Limb (tissue), 2 donors: ENCODE data around the gene ZNF506.
"Not testable (repeated sequence)": the region's sequence is repeated elsewhere in the genome, so short reads cannot be mapped to it uniquely, and the experiment has no call there.

Experiments
- DNase-seq, 2 donors: peaks; one replicate each; pipeline ENCODE4 v3.0.0-alpha.2; 2016; ENCODE audit errors: extremely low spot score in 2 of 2

ZNF506 gene

DNA sequence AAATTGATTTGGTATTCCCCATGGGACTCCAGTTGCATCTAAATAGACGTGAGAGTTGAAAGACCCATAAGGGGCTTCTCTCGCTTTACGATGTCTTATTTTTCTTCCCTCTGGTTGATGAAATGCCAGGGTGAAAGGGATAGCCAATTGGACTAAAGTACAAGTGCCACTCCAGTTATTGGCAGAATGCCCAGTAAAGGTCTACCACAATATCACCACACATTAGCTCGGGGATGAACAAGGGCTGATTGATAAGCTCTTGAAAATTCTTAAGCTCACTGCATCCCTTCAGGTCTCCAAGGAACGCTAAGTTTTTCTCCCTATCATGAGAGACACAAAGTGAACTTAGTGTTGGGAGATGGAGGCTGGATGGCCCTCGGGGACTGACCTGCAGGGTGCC is 39.8 kb downstream of the ZNF506 start:
- DNase-seq: not testable (repeated sequence)

DNA sequence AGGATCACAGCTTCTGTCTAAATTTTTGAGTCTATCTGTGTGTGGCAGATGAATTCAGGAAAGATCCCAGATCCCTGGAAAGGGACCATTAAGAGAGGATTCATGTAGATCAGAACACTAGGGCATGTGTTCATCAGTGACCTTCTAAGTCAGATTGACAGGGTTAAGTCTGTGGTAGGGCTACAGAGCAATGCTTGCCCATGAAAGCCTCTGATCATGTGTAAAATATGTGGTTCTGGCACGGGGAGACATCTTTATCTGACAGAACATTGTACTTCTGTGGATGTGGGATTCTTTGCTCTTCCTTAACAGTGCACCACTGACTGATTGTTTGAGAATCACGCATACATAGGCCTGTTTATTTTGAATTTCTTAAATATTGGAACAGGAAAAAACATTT is 42.9 kb downstream of the ZNF506 start:
- no peak for DNase-seq

DNA sequence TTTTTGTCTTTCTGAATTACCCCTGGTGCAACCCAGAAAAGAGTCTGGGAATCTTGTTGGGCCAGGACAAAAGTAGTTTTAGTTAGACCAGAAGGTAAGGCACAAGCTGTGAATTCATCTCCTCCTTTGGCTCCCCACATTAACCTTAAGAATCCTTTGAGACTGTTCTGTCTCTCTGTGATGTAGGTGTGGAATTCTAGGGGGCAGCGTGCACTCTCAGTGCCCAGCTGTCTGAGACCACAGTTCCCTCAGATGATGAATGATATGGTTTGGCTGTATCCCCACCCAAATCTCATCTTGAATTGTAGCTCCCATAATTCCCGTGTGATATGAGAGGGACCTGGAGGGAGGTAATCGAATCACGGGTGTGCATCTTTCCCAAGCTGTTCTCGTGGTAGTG is 43.9 kb downstream of the ZNF506 start:
- no peak for DNase-seq

DNA sequence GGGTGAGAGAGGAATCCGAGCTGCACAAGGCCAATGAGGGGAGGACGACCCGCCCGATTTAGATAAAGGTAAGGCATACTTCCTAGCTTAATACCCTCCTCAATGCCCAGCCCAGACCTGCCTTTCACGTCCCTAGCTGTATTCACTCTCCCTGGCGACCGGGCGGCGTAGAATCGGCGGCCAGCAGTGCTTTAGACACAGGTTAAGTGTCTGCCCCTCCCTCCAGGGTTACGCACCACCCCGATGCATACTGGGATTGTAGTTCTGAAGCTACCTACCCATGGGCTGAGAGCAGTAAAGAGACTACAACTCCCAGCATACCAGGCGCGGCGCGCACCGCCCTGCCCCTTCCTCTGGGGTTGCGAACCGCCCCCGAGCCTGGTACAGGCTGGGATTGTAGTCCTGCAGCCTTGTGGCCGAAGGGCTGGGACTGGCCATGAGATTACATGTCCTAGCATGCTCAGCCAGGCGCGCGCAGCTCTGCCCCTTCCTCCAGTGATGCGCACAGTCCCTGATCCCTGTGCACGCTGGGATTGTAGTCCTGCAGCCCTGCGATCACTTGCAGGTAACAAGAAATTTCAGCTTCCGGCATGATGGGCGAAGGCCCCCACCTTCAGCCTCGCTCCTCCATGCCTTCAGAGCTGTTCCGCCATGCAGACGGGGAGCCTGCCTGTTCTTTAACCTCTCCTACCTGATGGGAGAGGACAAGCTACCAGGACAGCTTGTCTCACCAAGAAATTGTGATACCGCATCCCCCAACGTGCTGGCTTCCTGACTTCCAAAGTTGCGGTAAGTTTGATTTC is 45.1 kb downstream of the ZNF506 start:
- peak; percentile 96 to 98 for DNase-seq

DNA sequence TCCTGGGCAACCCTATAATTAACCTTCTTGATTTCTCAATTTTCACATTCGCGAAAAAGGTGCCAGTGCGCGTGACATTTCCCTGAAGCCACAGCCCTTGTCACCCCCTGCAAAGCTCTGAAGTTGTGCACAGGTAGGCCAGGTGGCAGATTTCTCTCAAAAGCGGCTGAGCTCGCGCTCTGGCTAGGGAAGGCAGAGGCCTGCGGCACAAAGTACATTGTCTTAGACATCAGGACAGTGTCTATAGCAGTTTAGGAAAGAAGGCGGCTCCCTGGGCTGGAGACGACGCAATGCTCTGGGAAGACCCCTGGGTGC is 45.7 kb downstream of the ZNF506 start:
- no peak for DNase-seq

DNA sequence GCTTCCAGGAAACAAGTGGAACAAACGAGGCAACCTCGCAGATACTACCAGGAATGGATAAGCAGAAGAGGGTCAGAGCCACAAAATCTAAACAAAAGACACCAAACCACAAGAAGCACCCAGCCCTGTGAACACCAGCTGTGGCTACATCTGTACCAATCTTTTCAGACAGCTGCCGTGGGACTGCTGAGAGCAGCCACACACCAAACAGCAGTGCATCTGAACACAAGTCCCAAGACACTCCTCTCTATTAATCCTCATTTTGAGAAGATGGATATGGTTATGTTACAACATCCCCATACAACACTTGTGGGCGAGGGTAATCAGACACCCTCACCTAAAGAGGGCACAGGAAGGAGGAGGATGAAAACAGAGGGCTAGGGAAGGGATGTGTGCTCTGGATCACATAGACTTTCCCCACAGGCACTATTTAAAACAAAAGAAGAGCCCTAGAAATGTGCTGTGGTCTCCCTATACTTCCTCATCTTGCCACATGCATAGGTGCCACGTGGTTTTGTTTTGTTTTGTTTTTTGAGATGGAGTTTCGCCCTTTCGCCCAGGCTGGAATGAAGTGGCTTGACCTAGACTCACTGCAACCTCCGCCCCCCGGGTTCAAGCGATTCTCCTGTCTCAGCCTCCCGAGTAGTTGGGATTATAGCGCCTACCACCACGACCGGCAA is 47.1 kb downstream of the ZNF506 start:
- no peak for DNase-seq

DNA sequence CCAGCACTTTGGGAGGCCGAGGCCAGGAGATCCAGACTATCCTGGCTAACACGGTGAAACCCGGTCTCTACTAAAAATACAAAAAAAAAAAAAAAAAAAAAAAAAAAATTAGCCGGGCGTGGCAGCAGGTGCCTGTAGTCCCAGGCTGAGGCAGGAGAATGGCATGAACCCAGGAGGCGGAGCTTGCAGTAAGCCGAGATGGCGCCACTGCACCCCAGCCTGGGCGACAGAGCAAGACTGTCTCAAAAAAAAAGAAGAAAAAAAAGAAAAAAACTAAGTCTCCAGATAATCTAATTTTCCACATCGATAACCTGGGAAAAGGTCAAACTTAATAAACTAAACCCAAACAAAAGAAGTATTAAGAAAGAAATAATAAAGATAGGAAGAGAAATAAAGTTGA is 49.6 kb downstream of the ZNF506 start:
- DNase-seq: not testable (repeated sequence)

DNA sequence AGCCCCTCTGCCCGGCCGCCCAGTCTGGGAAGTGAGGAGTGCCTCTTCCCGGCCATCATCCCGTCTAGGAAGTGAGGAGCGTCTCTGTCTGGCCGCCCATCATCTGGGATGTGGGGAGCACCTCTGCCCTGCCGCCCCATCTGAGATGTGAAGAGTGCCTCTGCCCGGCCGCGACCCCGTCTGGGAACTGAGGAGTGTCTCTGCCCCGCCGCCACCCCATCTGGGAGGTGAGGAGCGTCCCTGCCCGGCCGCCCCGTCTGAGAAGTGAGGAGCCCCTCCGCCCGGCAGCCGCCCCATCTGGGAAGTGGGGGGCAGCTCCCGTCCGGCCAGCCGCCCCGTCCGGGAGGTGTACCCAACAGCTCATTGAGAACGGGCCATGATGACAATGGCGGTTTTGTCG is 51.6 kb downstream of the ZNF506 start:
- not testable (repeated sequence) for DNase-seq

DNA sequence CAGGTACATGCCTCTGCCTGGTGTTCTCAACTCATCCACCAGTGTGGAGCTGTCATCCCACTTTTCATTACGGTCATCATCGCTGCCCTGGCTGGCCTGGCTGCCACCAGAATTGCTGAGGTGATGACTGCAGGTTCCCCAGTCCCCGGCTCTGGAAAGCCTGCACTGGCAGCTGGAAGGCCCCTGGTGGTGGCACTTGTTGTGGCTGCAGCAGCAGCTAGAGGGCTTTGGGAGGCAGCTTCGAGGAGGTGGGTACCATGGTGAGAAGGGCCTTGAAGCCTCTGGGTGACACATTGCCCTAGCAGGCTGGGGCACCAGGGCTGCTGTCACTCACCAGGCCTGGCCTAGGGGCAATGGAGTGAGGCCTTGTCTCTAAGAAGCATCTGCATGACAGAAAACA is 63.4 kb downstream of the ZNF506 start:
- no peak for DNase-seq

DNA sequence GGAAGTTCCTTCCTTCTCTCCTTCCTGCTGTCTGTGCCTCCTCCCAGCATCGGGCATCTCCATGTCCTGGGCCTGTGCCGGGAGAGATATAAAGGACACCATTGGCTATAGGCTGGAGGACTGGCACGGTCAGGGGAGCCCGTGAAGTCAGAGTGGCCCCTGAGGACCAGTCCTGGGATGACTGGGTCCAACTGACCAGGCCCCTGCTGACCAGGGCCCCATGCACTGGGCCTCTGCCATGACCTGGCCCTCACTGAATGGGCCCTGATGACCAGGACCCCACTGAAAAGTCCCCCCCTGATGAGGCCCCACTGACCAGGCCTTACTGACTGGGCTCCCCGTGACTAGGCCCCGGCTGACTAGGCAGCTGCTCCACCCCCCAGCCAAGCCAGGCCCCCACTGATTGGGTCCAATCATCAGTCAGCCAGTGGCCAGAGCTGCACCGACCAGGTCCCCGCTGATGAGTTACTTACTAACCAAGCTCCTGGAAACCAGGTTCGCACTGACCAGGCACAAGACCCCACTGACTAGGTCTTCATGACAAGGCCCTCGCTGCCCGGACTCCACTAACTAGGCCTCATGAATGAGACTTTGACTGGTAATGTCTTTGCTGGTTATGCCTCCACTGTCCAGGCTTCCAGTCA is 68.7 kb downstream of the ZNF506 start:
- no peak for DNase-seq

DNA sequence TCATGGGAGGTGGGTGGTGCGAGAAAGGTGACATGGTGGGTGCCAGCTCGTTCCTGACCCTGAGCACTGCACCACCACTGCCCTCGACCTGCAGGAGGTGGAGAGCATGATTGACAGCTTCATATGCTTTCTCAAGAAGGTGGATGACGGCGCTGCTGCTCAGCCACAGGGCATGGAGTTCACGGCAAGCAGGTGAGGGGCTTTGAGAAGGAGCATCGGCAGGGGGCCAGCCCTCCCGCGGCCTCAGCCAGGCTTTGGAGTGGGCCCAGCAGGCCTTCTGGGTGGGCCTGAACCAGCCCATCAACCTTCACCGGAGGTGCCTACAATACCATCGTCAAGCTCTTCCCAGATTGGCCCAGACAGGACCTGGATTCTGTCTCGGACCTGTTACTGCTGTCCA is 69.7 kb downstream of the ZNF506 start:
- no peak for DNase-seq

DNA sequence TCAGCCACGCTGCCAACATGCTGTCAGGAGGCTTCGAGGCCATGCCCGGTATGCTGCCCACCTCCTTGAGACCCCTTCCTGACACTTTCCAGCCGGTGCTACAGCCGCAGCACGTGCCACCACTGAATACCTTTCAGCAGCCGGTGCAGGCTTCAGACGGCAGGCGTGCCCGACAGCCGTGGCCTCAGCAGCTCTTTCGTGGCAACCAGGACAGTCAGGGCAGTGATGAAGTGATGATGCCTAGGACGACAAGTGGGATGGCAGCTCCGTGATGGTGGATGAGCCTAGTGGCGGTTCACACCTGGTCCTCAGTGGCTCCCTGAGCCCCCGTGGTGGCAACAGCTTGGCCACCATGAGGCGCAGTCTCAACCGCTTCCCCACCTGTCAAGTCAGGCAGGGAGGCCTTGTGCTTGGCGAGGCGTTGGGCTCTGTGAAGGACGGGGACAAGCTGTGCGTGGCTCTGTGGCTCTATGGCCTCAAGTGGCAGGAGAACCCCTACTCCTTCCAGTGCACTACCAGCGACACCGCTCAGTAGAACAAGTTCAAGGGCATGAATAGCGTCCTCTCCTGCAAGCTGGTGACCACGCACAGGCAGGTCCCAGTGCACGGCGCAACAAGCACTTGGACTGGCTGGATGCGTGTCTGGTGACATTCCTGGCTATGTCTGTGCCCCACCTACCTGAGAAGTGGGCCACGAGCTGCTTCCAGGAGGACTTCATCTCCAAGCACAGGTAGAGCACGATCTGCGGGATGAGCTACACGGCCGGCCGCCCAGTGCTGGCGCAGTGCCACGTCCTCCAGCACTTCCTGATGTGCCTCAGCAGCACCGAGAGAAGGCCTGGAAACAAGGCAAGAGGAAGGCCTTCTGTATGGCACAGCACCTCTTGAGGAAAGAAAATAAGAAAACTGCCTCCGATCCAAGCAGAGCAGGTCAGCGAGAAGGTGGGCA is 70.4 kb downstream of the ZNF506 start:
- DNase-seq: no peak

DNA sequence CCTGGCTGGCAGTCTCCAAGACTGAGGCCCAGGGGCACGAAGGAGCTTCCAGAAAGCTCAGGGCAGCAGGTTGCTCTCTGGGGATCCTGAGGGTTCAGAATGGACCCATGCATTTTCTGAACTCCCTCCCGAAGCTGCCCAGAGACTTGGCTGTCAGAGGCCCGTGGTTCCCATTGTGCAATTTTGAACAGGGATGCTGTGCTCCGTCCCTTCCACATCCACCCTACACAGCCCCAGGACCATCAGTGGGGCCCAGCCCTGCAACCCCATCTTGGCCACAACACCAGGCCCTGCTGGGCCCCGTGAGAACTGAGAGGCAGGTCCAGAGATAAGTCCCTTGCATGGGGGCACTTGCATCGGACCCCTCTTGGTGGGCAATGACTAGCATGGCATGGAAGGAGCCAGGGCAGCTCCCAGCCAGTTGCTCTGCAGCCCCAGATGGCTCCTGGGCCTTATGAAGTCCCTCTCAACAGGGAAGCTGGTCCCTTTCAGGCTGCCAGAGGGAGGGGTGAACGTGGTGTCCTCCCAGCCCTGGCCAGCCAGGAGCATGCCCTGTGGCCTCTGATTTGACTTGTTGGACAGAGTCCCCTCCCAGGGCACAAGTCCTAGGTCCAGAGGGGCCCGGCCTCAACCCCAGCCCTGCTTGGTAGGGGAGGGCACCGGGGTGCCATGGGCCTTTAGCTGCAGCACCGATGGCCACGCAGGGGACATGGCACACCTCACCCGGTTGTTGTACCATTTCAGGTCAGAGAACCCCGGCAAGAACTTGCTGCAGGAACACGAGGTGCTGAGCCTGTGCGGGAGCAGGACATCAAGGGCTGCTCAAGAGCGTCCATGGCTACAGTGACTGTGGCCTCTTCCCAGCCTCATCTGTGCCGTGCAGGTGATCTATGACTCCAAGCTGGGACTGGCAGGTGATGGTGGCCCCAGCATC is 71.4 kb downstream of the ZNF506 start:
- DNase-seq: no peak

DNA sequence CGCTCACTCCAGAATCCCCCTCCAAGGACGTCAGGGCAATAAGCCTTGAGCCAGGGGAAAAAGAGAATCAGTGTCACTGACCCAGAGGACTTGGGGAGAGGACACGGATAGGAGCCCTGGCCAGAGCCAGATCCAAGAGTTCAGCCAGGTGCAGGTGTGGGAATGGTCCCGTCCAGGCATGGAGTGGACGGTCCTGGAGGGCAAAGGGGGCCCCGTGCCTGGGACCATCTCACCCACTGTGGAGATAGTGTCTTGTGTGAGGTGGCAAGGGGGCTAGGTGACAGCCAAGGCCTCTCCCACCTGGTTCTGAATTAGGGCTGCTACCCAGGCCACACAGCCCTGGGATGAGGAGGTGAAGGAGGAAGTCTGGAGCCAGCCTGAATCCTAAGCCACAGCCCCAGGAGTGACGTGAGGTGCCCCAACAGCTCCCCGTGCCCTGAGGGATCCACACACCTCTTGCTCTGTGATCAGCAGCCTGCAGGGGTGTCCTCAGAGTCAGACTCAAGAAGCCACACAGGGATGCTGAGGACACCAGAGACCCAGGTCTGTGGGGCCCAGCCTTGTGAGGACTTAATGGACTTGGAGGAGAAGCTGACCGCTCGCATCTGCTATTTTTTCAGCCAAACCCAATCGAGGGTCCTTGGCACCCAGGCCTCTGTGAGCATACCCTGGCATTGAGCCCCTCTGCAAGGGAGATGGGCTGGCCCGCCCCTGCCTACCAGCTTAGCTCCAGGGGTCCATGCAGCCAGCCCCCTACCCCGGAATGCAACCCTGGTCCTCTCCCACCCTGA is 72.2 kb downstream of the ZNF506 start:
- DNase-seq: no peak

DNA sequence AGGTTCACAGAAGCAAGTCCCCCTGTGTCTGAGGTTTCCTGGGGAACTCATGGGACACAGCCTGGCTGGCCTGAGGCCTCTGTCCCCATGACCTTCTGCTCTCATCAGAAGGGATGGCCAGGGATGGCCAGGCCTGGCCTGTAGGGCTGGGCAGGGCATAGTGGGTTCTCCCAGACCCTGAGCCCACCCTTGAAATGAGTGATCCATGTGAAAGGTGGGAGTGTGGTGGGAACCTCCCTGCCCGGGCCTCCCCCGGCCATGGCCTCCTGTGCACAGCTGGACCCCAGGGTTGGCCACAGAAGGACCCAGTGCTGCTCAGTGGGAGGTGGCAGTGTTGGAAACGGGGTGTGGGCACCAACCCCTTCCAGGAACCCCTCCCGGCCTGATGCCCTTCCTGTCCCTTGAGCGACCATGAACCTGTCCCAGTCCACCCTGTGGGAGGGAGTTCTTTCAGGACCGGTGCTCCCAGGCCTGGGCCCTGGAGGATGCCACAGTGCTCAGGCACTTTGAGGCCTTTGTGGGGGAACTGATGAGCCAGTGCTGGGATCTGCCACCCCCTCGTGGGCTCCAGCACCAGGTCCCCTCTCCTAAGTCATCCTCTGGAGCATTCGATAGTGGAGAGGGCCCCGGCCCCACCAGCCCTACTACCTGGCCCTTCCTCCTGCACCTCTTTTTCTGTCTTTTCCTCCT is 73.2 kb downstream of the ZNF506 start:
- DNase-seq: no peak

DNA sequence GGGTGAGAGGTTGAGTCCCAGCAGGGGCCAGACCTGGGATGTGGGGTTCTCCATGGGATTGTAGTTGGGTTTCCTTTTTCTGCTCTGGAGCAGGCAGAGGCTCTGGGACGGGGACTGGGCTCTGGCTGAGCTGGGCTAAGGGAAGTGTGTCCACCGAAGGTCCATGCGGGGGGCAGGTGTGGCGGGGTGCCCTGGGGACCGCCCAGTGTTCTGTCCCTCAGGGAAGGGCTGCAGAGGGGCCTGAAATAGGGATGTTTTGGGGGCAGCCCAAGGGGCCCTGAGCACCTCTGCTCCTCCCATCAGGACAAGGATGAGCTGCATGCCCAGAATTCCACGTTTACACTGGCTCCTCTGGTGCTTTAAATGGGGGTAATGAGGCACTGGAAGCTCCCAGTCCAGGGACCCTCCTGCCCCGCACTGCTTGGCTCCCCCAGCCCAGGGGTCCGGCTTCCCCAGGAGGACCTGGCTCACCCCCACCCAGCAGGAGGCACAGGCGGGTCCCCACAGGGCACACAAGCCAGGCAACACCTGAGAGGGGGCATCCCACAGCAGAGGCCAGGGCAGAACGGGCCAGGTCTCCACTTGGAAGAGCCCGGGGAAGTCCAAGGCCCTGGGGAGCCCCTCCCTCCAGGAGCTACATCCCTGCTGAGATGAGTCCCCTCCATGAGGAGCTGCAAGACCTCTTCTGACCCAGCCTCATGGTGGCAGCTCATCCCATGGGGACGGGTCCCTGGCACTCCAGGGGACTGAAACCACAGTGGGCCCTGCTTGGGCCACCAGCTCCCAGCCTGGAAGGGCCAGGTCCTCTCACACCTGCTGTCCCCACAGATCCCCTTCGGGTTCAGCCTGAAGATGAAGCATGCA is 74.0 kb downstream of the ZNF506 start:
- DNase-seq: no peak

DNA sequence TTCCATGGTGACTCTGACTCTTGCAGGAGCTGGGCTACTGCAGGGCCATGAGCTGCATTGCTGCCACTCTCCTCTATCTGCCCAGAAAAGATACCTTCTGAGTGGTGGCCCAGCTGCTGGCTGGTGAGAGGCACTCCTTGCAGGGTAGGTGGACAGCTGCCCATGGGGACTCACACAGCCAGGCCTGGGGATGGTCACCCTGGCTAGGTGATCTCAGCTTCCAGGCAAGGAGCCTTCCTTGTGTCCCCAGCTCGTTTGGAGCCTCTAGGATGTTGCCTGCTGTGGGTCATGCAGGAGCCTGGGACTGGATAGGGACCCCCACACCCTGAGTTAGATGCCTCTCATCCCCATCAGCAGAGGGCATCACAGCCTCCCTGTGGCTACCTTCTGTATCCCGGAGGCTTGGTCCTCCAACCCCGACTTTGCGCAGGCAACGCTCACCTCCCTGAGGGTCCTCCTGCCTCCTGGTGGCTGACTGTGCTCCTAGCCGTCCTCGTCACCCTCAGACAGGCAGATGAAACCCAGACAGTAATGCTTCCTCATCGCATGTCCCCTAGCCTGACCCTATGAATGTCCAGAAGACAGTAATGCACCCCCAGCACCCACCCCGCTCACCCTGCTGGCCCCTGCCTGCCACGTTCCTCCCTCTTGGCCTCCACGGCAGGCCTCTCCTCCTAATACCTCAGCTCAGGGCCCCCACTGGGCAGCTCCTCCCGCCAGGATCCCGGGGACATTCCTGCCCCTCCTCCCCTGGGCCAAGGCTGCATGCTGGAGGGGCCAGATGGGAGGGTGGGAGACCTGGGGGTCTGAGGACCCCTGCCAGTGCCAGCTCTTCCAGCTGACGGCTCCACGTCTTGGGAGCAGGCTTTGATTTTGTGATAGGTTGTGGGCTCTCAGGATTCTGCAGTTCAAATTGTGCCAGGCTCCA is 75.0 kb downstream of the ZNF506 start:
- no peak for DNase-seq
